ENCODE data around the gene CD247. TPM values are rescaled to one million over a fixed set of nuclear protein-coding genes. Genes with fewer than 3 reads are reported as not detected.

CD247 gene
- total and polyA plus RNA-seq, 2 experiments from 2014 or later = not detected

DNA sequence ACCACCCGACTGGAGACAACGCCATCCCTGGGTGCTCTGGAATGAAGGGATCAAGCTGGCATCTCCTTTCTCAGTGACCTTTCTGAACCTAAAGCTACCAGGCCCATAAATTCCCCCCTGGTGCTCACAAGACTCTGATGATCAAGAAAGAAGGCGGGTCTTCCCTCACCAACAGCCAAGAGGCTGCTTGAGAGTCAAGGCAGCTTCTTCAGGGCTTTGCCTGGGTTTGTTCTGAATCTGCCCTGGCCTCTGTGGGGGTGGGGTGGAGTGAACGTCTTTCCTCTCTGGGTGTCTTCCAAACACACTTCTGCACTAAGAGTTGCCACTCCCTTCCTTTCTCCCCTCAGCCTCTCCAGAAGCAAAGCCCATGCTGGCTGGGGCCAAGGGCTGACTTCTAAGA lies 36.1 kb downstream of the CD247 start:
- H3K27me3 ChIP-seq = no peaks in the 10 kb centered on the region
- H3K4me1 ChIP-seq (ENCODE audit: insufficient read depth) = no peaks in the 10 kb centered on the region
- no peaks in the 10 kb centered on the region for H3K9me3 ChIP-seq (ENCODE audit: low read depth)
- H3K4me2 ChIP-seq = no peak overlapping the region
- WGBS (ENCODE audit: low lambda C conversion rate, missing lambda C conversion rate) = 73% methylated on average over 4 of the region's 4 CpGs
- no peaks in the 10 kb centered on the region for H3K9me2 ChIP-seq (replicated peaks; ENCODE audit: insufficient read depth)
- no peak overlapping the region for H2AFZ ChIP-seq
- H3K79me2 ChIP-seq = no peaks in the 10 kb centered on the region
- H4K20me1 ChIP-seq (ENCODE audit: insufficient read depth, poor library complexity, severe bottlenecking) = no peaks in the 10 kb centered on the region
- no peaks in the 10 kb centered on the region for H3K36me3 ChIP-seq (replicated peaks; ENCODE audit: insufficient read depth, low read depth)
- no peak overlapping the region for H3K27ac ChIP-seq
- H3K4me3 ChIP-seq = no peak overlapping the region
- DNase-seq (ENCODE audit: low spot score) = no peak
- no peak for TF ChIP-seq EZH2phosphoT487 (IDR thresholded peaks at IDR 0.05; ENCODE audit: low read depth, severe bottlenecking, unreplicated experiment)
- no peak for TF ChIP-seq EZH2 (IDR thresholded peaks at IDR 0.05; ENCODE audit: borderline replicate concordance)
- TF ChIP-seq, protein P1, sequence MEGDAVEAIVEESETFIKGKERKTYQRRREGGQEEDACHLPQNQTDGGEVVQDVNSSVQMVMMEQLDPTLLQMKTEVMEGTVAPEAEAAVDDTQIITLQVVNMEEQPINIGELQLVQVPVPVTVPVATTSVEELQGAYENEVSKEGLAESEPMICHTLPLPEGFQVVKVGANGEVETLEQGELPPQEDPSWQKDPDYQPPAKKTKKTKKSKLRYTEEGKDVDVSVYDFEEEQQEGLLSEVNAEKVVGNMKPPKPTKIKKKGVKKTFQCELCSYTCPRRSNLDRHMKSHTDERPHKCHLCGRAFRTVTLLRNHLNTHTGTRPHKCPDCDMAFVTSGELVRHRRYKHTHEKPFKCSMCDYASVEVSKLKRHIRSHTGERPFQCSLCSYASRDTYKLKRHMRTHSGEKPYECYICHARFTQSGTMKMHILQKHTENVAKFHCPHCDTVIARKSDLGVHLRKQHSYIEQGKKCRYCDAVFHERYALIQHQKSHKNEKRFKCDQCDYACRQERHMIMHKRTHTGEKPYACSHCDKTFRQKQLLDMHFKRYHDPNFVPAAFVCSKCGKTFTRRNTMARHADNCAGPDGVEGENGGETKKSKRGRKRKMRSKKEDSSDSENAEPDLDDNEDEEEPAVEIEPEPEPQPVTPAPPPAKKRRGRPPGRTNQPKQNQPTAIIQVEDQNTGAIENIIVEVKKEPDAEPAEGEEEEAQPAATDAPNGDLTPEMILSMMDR (IDR thresholded peaks at IDR 0.05; ENCODE audit: poor library complexity) = no peak

GRCh38 chr1:167479331-167479979 lies 38.9 kb downstream of the CD247 start:
- no peaks in the 10 kb centered on the region for H3K9me2 ChIP-seq (replicated peaks; ENCODE audit: insufficient read depth)
- 93% methylated on average over 10 of the region's 10 CpGs for WGBS (ENCODE audit: low lambda C conversion rate, missing lambda C conversion rate)
- no peaks in the 10 kb centered on the region for H3K9me3 ChIP-seq (ENCODE audit: low read depth)
- TF ChIP-seq, protein P1 (IDR thresholded peaks at IDR 0.05; ENCODE audit: poor library complexity) = no peak
- no peak for TF ChIP-seq EZH2phosphoT487 (IDR thresholded peaks at IDR 0.05; ENCODE audit: low read depth, severe bottlenecking, unreplicated experiment)
- TF ChIP-seq EZH2 (IDR thresholded peaks at IDR 0.05; ENCODE audit: borderline replicate concordance) = no peak
- H3K4me2 ChIP-seq = no peak overlapping the region
- no peak overlapping the region for H2AFZ ChIP-seq
- no peak overlapping the region for H3K4me3 ChIP-seq
- H3K27me3 ChIP-seq = no peaks in the 10 kb centered on the region
- no peaks in the 10 kb centered on the region for H3K79me2 ChIP-seq
- no peak overlapping the region for H3K27ac ChIP-seq
- no peaks in the 10 kb centered on the region for H3K4me1 ChIP-seq (ENCODE audit: insufficient read depth)
- no peaks in the 10 kb centered on the region for H4K20me1 ChIP-seq (ENCODE audit: insufficient read depth, poor library complexity, severe bottlenecking)
- no peaks in the 10 kb centered on the region for H3K36me3 ChIP-seq (replicated peaks; ENCODE audit: insufficient read depth, low read depth)
- no peak for DNase-seq (ENCODE audit: low spot score)

GRCh38 chr1:167477986-167478385 lies 40.3 kb downstream of the CD247 start:
- Histone ChIP-seq H3K4me3 (no peak overlapping the region), H3K4me1 (ENCODE audit: insufficient read depth) (no peaks in the 10 kb centered on the region)
- TF ChIP-seq EZH2 (IDR thresholded peaks at IDR 0.05; ENCODE audit: borderline replicate concordance) (no peak), EZH2phosphoT487 (IDR thresholded peaks at IDR 0.05; ENCODE audit: low read depth, severe bottlenecking, unreplicated experiment) (no peak)
- TF ChIP-seq, protein P1 (IDR thresholded peaks at IDR 0.05; ENCODE audit: poor library complexity) = no peak

More at GRCh38 chr1:167477986-167478385, 40.3 kb downstream of the CD247 start:
- Histone ChIP-seq H3K4me2 (no peak overlapping the region), H3K27me3 (no peaks in the 10 kb centered on the region), H2AFZ (no peak overlapping the region), H3K9me3 (ENCODE audit: low read depth) (no peaks in the 10 kb centered on the region), H4K20me1 (ENCODE audit: insufficient read depth, poor library complexity, severe bottlenecking) (no peaks in the 10 kb centered on the region), H3K36me3 (replicated peaks; ENCODE audit: insufficient read depth, low read depth) (no peaks in the 10 kb centered on the region), H3K79me2 (no peaks in the 10 kb centered on the region), H3K9me2 (replicated peaks; ENCODE audit: insufficient read depth) (no peaks in the 10 kb centered on the region), H3K27ac (no peak overlapping the region)
- WGBS (ENCODE audit: low lambda C conversion rate, missing lambda C conversion rate) = 51% methylated on average over 5 of the region's 5 CpGs
- DNase-seq (ENCODE audit: low spot score) = no peak
